ENCODE results near the gene GABBR2. TPM values are rescaled to one million over a fixed set of nuclear protein-coding genes. Genes with fewer than 3 reads are reported as not detected.

GABBR2 gene
- total and polyA plus RNA-seq, 2 of the 8 experiments (the other 6 are each of a cell fraction or from before 2014, with no cell fraction given), result 0.50 to 1.2 TPM

GRCh38 chr9:98517761-98518160, 191.0 kb downstream of the GABBR2 start:
- Histone ChIP-seq H4K91ac (replicated peaks; ENCODE audit: insufficient read length, low read length) (no peak overlapping the region), H3K23ac (ENCODE audit: insufficient read length) (no peak overlapping the region), H3K4me3 (ENCODE audit: extremely low read depth in 1 of 4, insufficient read depth in 2 of 4, low read depth in 3 of 4, low read length in 4 of 4) (no peak overlapping the region), H4K20me1 (replicated peaks in 1 of 2; ENCODE audit: control insufficient read depth in 1 of 2, insufficient read depth in 2 of 2, low read length in 2 of 2) (peaks cover 0 to 2% of the 10 kb centered on the region in 2 experiments), H3K79me2 (ENCODE audit: control insufficient read depth in 1 of 2, insufficient read depth in 2 of 2, low read length in 2 of 2) (no peaks in the 10 kb centered on the region), H3K18ac (ENCODE audit: extremely low read depth, low read length) (no peak overlapping the region), H2BK12ac (ENCODE audit: low read depth, low read length) (no peak overlapping the region), H4K8ac (ENCODE audit: extremely low read depth, insufficient read depth, low read length) (no peak overlapping the region; the same call in 1 of the 2 replicates), H2BK15ac (ENCODE audit: low read length) (no peak overlapping the region), H3K27ac (ENCODE audit: low read depth, low read length) (no peak overlapping the region), H3K23me2 (ENCODE audit: low read depth, low read length) (no peaks in the 10 kb centered on the region), H3K4me1 (replicated peaks in 1 of 4; ENCODE audit: control insufficient read depth in 3 of 4, insufficient read depth in 4 of 4, low read length in 3 of 4) (no peaks in the 10 kb centered on the region), H2AK5ac (ENCODE audit: low read depth, low read length) (no peak overlapping the region), H2AFZ (ENCODE audit: low read length) (no peak overlapping the region), H3K27me3 (replicated peaks in 1 of 4; ENCODE audit: control insufficient read depth in 3 of 4, extremely low read depth in 1 of 4, insufficient read depth in 3 of 4, low read length in 3 of 4) (no peaks in the 10 kb centered on the region), H3K14ac (ENCODE audit: insufficient read length) (no peak overlapping the region), H2BK120ac (replicated peaks; ENCODE audit: low read depth, low read length) (no peak overlapping the region), H2BK5ac (ENCODE audit: low read depth, low read length) (no peak overlapping the region), H3K56ac (replicated peaks; ENCODE audit: insufficient read length, low read depth, low read length) (no peak overlapping the region), H2BK20ac (ENCODE audit: low read length) (no peak overlapping the region), H3K9ac (replicated peaks in 1 of 4; ENCODE audit: extremely low read depth in 1 of 4, low read depth in 3 of 4, low read length in 3 of 4) (no peak overlapping the region), H3K36me3 (ENCODE audit: control insufficient read depth in 2 of 4, insufficient read depth in 4 of 4, low read length in 3 of 4) (no peaks in the 10 kb centered on the region), H3K4me2 (ENCODE audit: insufficient read depth in 1 of 2, low read depth in 2 of 2, low read length in 2 of 2) (no peak overlapping the region), H3K4ac (replicated peaks; ENCODE audit: insufficient read length, low read depth, low read length) (no peak overlapping the region), H3K9me3 (ENCODE audit: insufficient read depth in 2 of 2, low read depth in 1 of 2, low read length in 1 of 2) (no peaks in the 10 kb centered on the region), H3K79me1 (ENCODE audit: low read depth, low read length) (no peaks in the 10 kb centered on the region), H4K5ac (ENCODE audit: insufficient read length, low read depth, low read length) (no peak overlapping the region)
- 96% methylated on average over 5 of the region's 5 CpGs; no CpG with 5 or more reads in 1 of the 2 experiments for WGBS, 2 experiments (ENCODE audit: extremely low coverage in 1 of 2, insufficient coverage in 1 of 2, insufficient read length in 1 of 2, insufficient replicate concordance in 2 of 2, low coverage in 1 of 2, low lambda C conversion rate in 2 of 2, missing lambda C conversion rate in 1 of 2)
- ChIA-PET POLR2A (ENCODE audit: partially characterized antibody) (no interaction called here), CTCF (ENCODE audit: partially characterized antibody) (interaction anchor here (0.7 to 1.3 kb wide), 2 partner anchors 19 to 22 kb away, joined by 3 to 4 read pairs; no protein-coding TSS in a partner anchor)
- no peak for DNase-seq (ENCODE audit: low read depth in 1 of 2, low spot score in 2 of 2)
- TF ChIP-seq BRCA1 (IDR thresholded peaks at IDR 0.05; ENCODE audit: low read depth, low read length) (no peak), SP1 (IDR thresholded peaks at IDR 0.05; ENCODE audit: low read depth, low read length) (0 out of 2 replicates have a peak, but pooled peaks have one; percentile 24), HDAC2 (IDR thresholded peaks at IDR 0.05; ENCODE audit: borderline replicate concordance in 1 of 2, low read depth in 2 of 2, low read length in 2 of 2) (no peak)
- FAIRE-seq, result no peak

Data from H1 (cell line).